ENCODE measurements around the gene LRCOL1.

The LRCOL1 gene

GRCh38 chr12:132618683-132619043 is 8.3 kb upstream of the LRCOL1 start, which contains the start of gene P2RX2:
Gene P2RX2, plus strand, starts transcription at chr12:132618776. Its CDS starts 41 bp downstream, at chr12:132618817.
- no peak for DNase-seq

- no peak for DNase-seq
Measured at GRCh38 chr12:132617822-132618682, 7.7 kb upstream of the LRCOL1 start.

GRCh38 chr12:132617135-132617701 is 6.8 kb upstream of the LRCOL1 start:
- no peak for DNase-seq

GRCh38 chr12:132615579-132616038 is 5.2 kb upstream of the LRCOL1 start:
- DNase-seq = no peak

- DNase-seq = peak; percentile 35 to 68
Measured at GRCh38 chr12:132614861-132615578, 4.6 kb upstream of the LRCOL1 start.

GRCh38 chr12:132614029-132614428 is 3.6 kb upstream of the LRCOL1 start:
- no peak for DNase-seq

GRCh38 chr12:132611620-132612019 is 1.2 kb upstream of the LRCOL1 start:
- DNase-seq = no peak

DNA sequence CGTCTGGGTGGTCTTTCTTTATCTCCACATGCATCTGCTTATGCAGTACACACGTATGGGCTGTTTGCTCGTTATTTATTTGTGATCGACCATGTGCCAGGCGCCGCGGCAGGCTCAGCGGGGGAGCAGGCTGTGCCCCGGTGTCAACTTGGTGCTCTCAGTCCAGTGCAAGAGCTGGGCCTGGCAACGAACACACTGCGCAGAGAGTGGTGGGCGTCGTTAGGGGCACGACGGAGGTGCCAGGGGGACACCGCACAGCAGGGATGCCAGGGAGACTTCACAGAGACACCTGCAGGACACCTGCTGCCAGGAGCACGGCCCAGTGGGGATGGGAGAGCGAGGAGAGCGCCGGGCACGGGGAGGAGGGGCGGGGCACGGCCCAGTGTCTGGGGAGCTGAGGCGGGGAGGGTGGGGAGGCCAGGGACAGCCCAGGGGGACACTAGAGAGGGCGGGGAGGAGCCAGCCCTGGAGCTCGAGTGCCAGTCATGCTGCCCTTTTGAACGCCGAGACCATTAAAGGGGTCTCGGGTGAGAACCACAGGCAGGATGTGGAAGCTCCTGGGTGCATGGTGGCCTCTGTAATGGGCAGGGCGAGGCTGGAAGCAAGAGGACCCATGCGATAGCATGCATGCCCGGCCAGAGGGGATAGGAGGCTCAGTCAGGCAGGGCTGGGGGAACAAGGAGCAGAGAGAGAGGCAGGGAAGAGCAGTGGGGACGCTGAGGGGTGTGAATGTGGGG is 652 bp upstream of the LRCOL1 start:
- no peak for DNase-seq

- DNase-seq = no peak
Measured at GRCh38 chr12:132608231-132609171, 1.9 kb downstream of the LRCOL1 start.

DNA sequence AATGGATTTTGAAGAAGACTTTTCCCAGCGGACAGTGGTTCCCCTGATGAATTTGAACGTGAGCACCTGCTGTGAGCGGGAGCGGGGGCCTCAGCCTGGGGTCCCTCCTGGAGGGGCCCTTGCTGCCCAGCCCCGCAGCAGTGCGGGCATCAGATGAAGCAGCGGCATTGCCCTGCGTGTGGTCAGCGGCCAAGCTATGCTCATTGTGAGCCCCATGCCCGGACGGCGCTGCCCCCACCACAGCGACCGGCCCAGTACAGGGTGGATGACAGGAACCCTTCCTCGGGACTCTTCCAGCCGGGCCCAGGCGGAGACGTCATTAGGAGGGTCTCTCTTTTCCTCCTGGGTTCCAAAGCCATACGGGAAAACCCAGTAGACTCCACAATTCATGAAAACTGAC is 3.5 kb downstream of the LRCOL1 start:
- no peak for DNase-seq

GRCh38 chr12:132606466-132606865 is 3.9 kb downstream of the LRCOL1 start:
- no peak for DNase-seq

DNA sequence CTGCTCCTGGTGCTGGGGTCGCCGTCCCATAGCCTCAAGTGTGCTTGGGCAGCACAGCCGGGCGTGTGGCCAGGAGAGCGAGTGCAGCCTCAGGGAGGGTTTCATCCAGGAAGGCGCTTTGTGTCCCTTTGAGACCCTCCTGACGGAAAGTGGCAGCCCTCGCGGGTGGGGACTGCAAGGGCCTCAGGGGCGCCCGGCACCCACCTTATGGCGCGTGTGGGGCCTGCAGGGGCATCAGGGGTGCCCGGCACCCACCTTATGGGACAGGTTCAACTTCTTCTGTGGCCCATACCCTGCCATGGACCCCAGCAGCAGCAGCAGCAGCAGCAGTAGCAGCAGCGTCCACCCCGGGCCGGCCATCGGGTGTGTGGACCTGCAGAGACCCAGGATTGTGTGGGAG is 4.5 kb downstream of the LRCOL1 start:
- DNase-seq = no peak

- no peak for DNase-seq
Measured at GRCh38 chr12:132604668-132605441, 5.5 kb downstream of the LRCOL1 start.

DNA sequence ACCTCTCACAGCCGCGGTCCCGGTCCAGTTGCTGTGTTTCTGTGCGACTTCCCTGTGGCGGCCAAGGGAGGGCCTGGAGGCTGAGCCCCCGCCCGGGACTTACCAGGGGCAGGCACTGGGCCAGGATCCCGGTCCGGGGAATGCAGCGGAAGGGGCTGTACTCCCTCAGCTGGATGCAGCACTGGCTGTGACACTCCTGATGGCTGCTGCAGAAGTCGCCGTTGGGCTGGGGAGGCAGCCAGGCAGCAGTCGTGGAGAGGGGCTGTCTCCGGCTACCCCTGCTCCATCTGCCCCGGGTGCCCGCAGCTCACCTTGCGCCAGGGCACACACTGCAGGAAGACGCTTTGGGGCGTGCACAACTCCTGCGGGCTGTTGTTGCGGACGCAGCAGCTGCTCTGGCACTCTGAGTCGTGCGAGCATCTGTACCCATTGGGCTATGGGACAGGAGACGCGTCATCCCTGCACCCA is 6.2 kb downstream of the LRCOL1 start:
- no peak for DNase-seq

- no peak for DNase-seq
Measured at GRCh38 chr12:132603240-132604150, 6.9 kb downstream of the LRCOL1 start.

DNA sequence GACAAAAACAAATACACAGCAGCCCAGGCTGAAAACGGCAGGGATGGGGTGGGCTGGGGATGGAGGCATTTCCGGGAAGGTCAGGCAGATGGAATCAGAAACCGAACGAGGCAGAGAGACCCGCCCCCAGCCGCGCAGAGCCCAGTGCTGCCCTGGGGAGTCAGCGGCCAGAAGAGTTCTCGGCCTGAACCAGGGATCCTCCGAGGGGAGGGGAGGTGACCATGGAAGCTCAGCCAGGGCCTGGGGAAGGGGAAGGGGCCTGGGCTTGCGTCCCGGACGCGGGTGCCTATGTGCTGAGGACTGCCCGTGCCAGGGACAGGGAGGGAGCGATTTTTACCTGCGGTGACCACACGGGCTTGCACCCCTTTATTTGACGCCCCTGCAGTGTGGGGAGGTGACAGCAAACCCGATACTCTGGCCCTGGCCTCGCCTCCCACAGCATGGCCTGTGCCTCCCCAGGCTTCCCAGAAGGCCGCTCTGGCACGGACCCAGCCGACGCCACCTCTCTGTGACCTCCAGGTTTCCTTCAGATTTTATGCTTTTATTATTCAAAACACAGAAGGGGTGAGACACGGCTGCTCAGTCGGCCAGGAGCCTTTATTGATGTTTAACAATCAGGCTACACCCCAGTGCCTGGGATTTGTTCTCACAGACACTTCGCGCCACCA is 7.7 kb downstream of the LRCOL1 start:
- DNase-seq = no peak

DNA sequence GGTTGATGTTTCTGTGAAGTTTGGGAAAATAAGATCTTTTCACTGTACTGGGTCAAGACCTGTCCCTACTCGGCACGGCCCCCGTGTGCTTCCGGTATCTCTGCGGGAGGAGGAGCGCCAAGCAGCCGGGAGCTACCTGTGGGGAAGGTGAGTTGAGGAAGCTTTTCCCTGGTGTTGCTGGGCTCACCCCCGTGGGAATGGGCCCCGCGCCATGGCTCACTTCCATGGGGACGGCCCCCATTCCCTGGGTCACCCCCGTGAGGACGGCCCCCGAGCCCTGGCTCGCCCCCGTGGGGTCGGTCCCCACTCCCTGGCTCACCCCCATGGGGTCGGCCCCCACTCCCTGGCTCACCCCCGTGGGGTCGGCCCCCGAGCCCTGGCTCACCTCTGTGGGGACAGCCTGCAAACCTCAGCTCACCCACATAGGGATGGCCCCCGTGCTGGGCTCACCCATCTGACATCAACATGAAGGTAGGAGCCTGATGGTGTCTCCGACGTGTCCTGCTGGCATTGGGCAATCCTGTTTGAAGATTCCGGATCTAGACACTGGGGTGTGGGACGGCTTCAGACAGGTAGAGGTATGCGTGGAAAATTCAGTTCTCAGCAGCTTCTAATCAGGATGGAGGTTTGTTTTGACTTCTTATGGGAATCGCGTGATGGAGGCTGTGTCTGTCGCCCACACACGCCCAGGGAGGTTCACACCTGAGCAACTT is 9.1 kb downstream of the LRCOL1 start:
- DNase-seq = no peak

Data from bone marrow (tissue), 2 donors.